Kidney (tissue), 14 donors: ENCODE results near the gene C8A. TPM values are rescaled to one million over a fixed set of nuclear protein-coding genes. Genes with fewer than 3 reads are reported as not detected.

ENCODE experiments used
- DNase-seq, 5 donors: peaks; one replicate each; pipeline ENCODE4 v3.0.0-alpha.2; 2013 to 2020
- FAIRE-seq: peaks from 2 replicates; lab custom pipeline; 2012; peaks lifted over from hg19 to GRCh38; lab: Jason Lieb, UNC
- H3K27ac ChIP-seq, 2 donors: one replicate each; pipeline ENCODE4 v1.7.0; 2013; ENCODE audit warnings: low read depth in 2 of 2, low read length in 2 of 2, inconsistent platforms in 1 of 2
- H3K27me3 ChIP-seq: one replicate; pipeline ENCODE4 v1.7.1; 2013; ENCODE audit warnings: low read length, inconsistent platforms; ENCODE audit not compliant: control insufficient read depth, insufficient read depth
- H3K36me3 ChIP-seq, 3 donors: one replicate each; pipeline versions ENCODE4 v1.7.0 to v1.7.1; 2013; ENCODE audit warnings: low read length in 3 of 3, control low read depth in 1 of 3, inconsistent platforms in 1 of 3; ENCODE audit not compliant: insufficient read depth in 3 of 3, control insufficient read depth in 2 of 3
- H3K4me1 ChIP-seq, 3 donors: one replicate each; pipeline versions ENCODE4 v1.7.0 to v1.7.1; 2013; ENCODE audit warnings: low read length in 3 of 3, inconsistent platforms in 1 of 3, low read depth in 1 of 3; ENCODE audit not compliant: control insufficient read depth in 2 of 3, insufficient read depth in 2 of 3
- H3K4me3 ChIP-seq, 3 donors: one replicate each; pipeline versions ENCODE4 v1.7.0 to v1.8.1; 2013; ENCODE audit warnings: low read length in 3 of 3, control low read depth in 1 of 3, inconsistent platforms in 1 of 3
- H3K9ac ChIP-seq, 3 donors: one replicate each; pipeline versions ENCODE4 v1.7.0 to v1.7.1; 2013; ENCODE audit warnings: low read length in 3 of 3, control low read depth in 1 of 3, inconsistent platforms in 1 of 3
- H3K9me3 ChIP-seq, 3 donors: one replicate each; pipeline versions ENCODE4 v1.7.0 to v1.7.1; 2013; ENCODE audit warnings: low read length in 3 of 3, control low read depth in 1 of 3, inconsistent platforms in 1 of 3; ENCODE audit not compliant: control insufficient read depth in 2 of 3, insufficient read depth in 1 of 3
- CTCF ChIP-seq: IDR thresholded peaks from 3 replicates; pipeline ENCODE4 v1.5.1; 2012; ENCODE audit warnings: mild to moderate bottlenecking, moderate library complexity, borderline replicate concordance; ENCODE audit not compliant: insufficient read depth; ENCODE audit errors: extremely low read depth
- intact Hi-C: fragments of 100-400 bp; cut with DNase I; formaldehyde crosslinking; loops from one replicate; pipeline ENCODE4 v1.11.1; 2022
- polyA plus RNA-seq: library from polyadenylated mRNA; stranded (reverse); fragments of 350-450 nt; fragmentation: Illumina TruSeq; extraction: RNeasy Lipid Tissue Mini Kit (QIAGEN cat#74804); gene quantifications from one replicate; pipeline ENCODE4 v1.2.3, GENCODE V29; 2014; ENCODE audit warnings: low read depth, low replicate concordance; ENCODE audit not compliant: insufficient read depth
- total RNA-seq: library from RNA; stranded (reverse); fragmentation: NEBNext Ultra II Directional; extraction: Animal tissue kit (Norgen Biotek cat#: 25700); gene quantifications from one replicate; pipeline ENCODE4 v1.2.1, GENCODE V29; 2021
- donor health status: control.
- donor health status: control.
- donor health status: control.
- donor health status: control.
- donor health status: control.
- donor health status: DM: yes; HTN: yes; CAD: no.
- donor health status: Normal renal cell carcinoma (clear cell type).

Gene C8A
- total and polyA plus RNA-seq, 2 donors from 2014 or later, result 0.09 TPM; not detected in 1

- Histone ChIP-seq H3K27ac (no peak overlapping the region), H3K27me3 (no peaks in the 10 kb centered on the region), H3K4me1 (peaks cover 0 to 2% (median 0%) of the 10 kb centered on the region in 3 donors), H3K36me3 (no peaks in the 10 kb centered on the region), H3K9ac (no peak overlapping the region), H3K9me3 (peaks cover 0 to 3% (median 0%) of the 10 kb centered on the region in 3 donors), H3K4me3 (no peak overlapping the region)
- FAIRE-seq, result no peak
- no peak for TF ChIP-seq CTCF
- intact Hi-C loops, result no loop called here
- no peak for DNase-seq
Observed at GRCh38 chr1:56836359-56836758, 18.2 kb upstream of the C8A start.

- peak in 4 of 5 donors; percentile 47 to 81 (median 63) for DNase-seq
Observed at GRCh38 chr1:56837244-56837939, 17.2 kb upstream of the C8A start.

GRCh38 chr1:56838759-56839158 lies 15.8 kb upstream of the C8A start:
- Histone ChIP-seq H3K27me3 (no peaks in the 10 kb centered on the region), H3K4me3 (no peak overlapping the region), H3K9ac (no peak overlapping the region), H3K27ac (no peak overlapping the region), H3K4me1 (peaks cover 0 to 2% (median 0%) of the 10 kb centered on the region in 3 donors), H3K9me3 (peaks cover 0 to 3% (median 0%) of the 10 kb centered on the region in 3 donors), H3K36me3 (no peaks in the 10 kb centered on the region)
- no peak for TF ChIP-seq CTCF
- no peak for FAIRE-seq
- intact Hi-C loops, result no loop called here
- no peak for DNase-seq

More at GRCh38 chr1:56837244-56837939, 17.2 kb upstream of the C8A start:
- H3K36me3 ChIP-seq, result no peaks in the 10 kb centered on the region
- FAIRE-seq, result no peak
- TF ChIP-seq CTCF, result no peak
- no peak overlapping the region for H3K9ac ChIP-seq
- H3K27ac ChIP-seq, result no peak overlapping the region
- peaks cover 0 to 3% (median 0%) of the 10 kb centered on the region in 3 donors for H3K9me3 ChIP-seq
- peaks cover 0 to 2% (median 0%) of the 10 kb centered on the region in 3 donors for H3K4me1 ChIP-seq
- no peaks in the 10 kb centered on the region for H3K27me3 ChIP-seq
- H3K4me3 ChIP-seq, result no peak overlapping the region
- intact Hi-C loops, result no loop called here
